Breast epithelium (tissue), 3 donors: ENCODE measurements around the gene COL9A3.

Source experiments
- POLR2A ChIP-seq: fragments of 450-650 bp; IDR thresholded peaks from one replicate; pipeline ENCODE4 v1.6.1; 2016; ENCODE audit warnings: antibody characterized with exemption, mild to moderate bottlenecking, moderate library complexity
- POLR2AphosphoS5 ChIP-seq, 3 donors: sonication (generic); formaldehyde crosslinking; IDR thresholded peaks; one replicate each; pipeline ENCODE4 v1.6.1; 2017; ENCODE audit warnings: antibody characterized with exemption in 3 of 3
- TF ChIP-seq, protein P1 (sequence below), 3 donors: fragments of 450-650 bp; IDR thresholded peaks; one replicate each; pipeline ENCODE4 v1.5.1; 2016 to 2017; ENCODE audit warnings: antibody characterized with exemption in 3 of 3, mild to moderate bottlenecking in 3 of 3, moderate library complexity in 3 of 3

DNA sequence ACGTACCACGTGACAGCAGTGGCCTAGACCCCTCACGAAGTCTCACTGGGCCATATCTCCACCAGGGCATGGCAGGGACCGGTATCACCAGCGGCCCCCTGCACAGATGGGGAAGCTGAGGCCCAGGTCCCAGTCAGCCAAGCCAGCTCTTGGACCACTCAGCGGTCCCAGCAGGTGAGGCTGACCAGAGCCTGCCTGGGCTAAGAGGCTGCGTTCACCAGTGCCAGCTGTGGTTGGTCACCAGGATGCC is 23.2 kb upstream of the COL9A3 start:
- TF ChIP-seq, protein P1, sequence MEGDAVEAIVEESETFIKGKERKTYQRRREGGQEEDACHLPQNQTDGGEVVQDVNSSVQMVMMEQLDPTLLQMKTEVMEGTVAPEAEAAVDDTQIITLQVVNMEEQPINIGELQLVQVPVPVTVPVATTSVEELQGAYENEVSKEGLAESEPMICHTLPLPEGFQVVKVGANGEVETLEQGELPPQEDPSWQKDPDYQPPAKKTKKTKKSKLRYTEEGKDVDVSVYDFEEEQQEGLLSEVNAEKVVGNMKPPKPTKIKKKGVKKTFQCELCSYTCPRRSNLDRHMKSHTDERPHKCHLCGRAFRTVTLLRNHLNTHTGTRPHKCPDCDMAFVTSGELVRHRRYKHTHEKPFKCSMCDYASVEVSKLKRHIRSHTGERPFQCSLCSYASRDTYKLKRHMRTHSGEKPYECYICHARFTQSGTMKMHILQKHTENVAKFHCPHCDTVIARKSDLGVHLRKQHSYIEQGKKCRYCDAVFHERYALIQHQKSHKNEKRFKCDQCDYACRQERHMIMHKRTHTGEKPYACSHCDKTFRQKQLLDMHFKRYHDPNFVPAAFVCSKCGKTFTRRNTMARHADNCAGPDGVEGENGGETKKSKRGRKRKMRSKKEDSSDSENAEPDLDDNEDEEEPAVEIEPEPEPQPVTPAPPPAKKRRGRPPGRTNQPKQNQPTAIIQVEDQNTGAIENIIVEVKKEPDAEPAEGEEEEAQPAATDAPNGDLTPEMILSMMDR (IDR thresholded peaks at IDR 0.05), result no peak
- TF ChIP-seq POLR2A (no peak), POLR2AphosphoS5 (IDR thresholded peaks at IDR 0.05) (no peak)
